ENCODE data around the gene SLC10A3. TPM values are rescaled to one million over a fixed set of nuclear protein-coding genes. Genes with fewer than 3 reads are reported as not detected.

Gene SLC10A3
- total RNA-seq, 2 experiments from 2014 or later: 10.4 to 11.3 TPM

GRCh38 chrX:154488336-154489075 is 1.9 kb downstream of the SLC10A3 start:
- Mint-ChIP-seq H3K36me3 (ENCODE audit: low read depth) (peaks cover 9% of the 10 kb centered on the region), H3K4me3 (no peak overlapping the region), H3K27ac (no peak overlapping the region), H3K27me3 (no peaks in the 10 kb centered on the region), H3K9me3 (ENCODE audit: low read depth) (no peaks in the 10 kb centered on the region), H3K4me1 (peaks cover 30% of the 10 kb centered on the region)
- ChIA-PET CTCF (interaction anchor here (0.6 kb wide), 2 partner anchors 8 to 26 kb away, joined by 3 read pairs; no protein-coding TSS in a partner anchor), POLR2A (no interaction called here)
- DNase-seq: no peak
- intact Hi-C loops (cut with DNase I, micrococcal nuclease): loop anchor here (5.0 to 10.0 kb wide), 2 partner anchors 44 to 764 kb away; partner anchors contain the start of genes ABCD1 (in 1 of the 2) and BCAP31 (in 1 of the 2)
- ATAC-seq: no peak

- peaks cover 12% of the 10 kb centered on the region for H3K36me3 Mint-ChIP-seq (ENCODE audit: low read depth)
- ATAC-seq (no peak), DNase-seq (no peak)
- H3K4me1 Mint-ChIP-seq: peaks cover 33% of the 10 kb centered on the region
- ChIA-PET POLR2A (interaction anchor here (0.8 to 1.2 kb wide), 2 partner anchors 9 to 117 kb away, joined by 3 to 4 read pairs; partner anchors contain the start of gene LAGE3), CTCF (interaction anchor here (0.6 kb wide), 1 partner anchor 8 kb away, joined by 3 read pairs; no protein-coding TSS in a partner anchor)
- H3K4me3 Mint-ChIP-seq: no peak overlapping the region
- H3K27ac Mint-ChIP-seq: no peak overlapping the region
- intact Hi-C loops (cut with DNase I, micrococcal nuclease): loop anchor here (5.0 to 10.0 kb wide), 2 partner anchors 45 to 763 kb away; partner anchors contain the start of genes ABCD1 (in 1 of the 2) and BCAP31 (in 1 of the 2)
- no peaks in the 10 kb centered on the region for H3K27me3 Mint-ChIP-seq
- H3K9me3 Mint-ChIP-seq (ENCODE audit: low read depth): no peaks in the 10 kb centered on the region
Observed at GRCh38 chrX:154487518-154488290, 2.7 kb downstream of the SLC10A3 start.

- intact Hi-C loops (cut with DNase I, micrococcal nuclease): loop anchor here (1.0 to 10.0 kb wide), 4 partner anchors 30 to 762 kb away; partner anchors contain the start of genes ABCD1 (in 1 of the 2), BCAP31 (in 1 of the 2), FAM3A (in 1 of the 2) and RPL10 (in 1 of the 2)
- peak within 1 kb of the TSS; percentile 71 for H3K4me3 Mint-ChIP-seq
- peak; percentile 70 for DNase-seq
- peak within 1 kb of the TSS; percentile 58 for H3K27ac Mint-ChIP-seq
- H3K9me3 Mint-ChIP-seq (ENCODE audit: low read depth): no peaks in the 10 kb centered on the region
- ChIA-PET CTCF (no interaction called here), POLR2A (interaction anchor here (0.6 to 1.2 kb wide), 3 partner anchors 8 to 116 kb away, joined by 3 to 4 read pairs (median 4); partner anchors contain the start of gene LAGE3)
- ATAC-seq: peak; percentile 21
- H3K27me3 Mint-ChIP-seq: no peaks in the 10 kb centered on the region
- peaks cover 33% of the 10 kb centered on the region for H3K4me1 Mint-ChIP-seq
- peaks cover 12% of the 10 kb centered on the region for H3K36me3 Mint-ChIP-seq (ENCODE audit: low read depth)
Observed at GRCh38 chrX:154486396-154487207, 3.8 kb downstream of the SLC10A3 start, which contains the start of gene UBL4A. Gene UBL4A, minus strand, starts transcription at chrX:154486615. Its CDS starts 31 bp downstream, at chrX:154486584.

- Mint-ChIP-seq H3K9me3 (ENCODE audit: low read depth) (no peaks in the 10 kb centered on the region), H3K36me3 (ENCODE audit: low read depth) (peaks cover 12% of the 10 kb centered on the region), H3K4me3 (peak overlapping the region; percentile 71), H3K27me3 (no peaks in the 10 kb centered on the region), H3K4me1 (peaks cover 31% of the 10 kb centered on the region), H3K27ac (no peak overlapping the region)
- intact Hi-C loops (cut with DNase I, micrococcal nuclease): loop anchor here (1.0 to 10.0 kb wide), 4 partner anchors 30 to 761 kb away; partner anchors contain the start of genes ABCD1 (in 1 of the 2), BCAP31 (in 1 of the 2), FAM3A (in 1 of the 2) and RPL10 (in 1 of the 2)
- ChIA-PET CTCF (no interaction called here), POLR2A (no interaction called here)
- peak; percentile 58 for DNase-seq
- peak; percentile 7 for ATAC-seq
Observed at GRCh38 chrX:154486052-154486395, 4.4 kb downstream of the SLC10A3 start.

- Mint-ChIP-seq H3K27me3 (no peaks in the 10 kb centered on the region), H3K4me3 (peak overlapping the region; percentile 71), H3K9me3 (ENCODE audit: low read depth) (no peaks in the 10 kb centered on the region), H3K36me3 (ENCODE audit: low read depth) (peaks cover 12% of the 10 kb centered on the region), H3K27ac (peak overlapping the region; percentile 58), H3K4me1 (peaks cover 31% of the 10 kb centered on the region)
- intact Hi-C loops (cut with DNase I, micrococcal nuclease): loop anchor here (1.0 to 10.0 kb wide), 4 partner anchors 31 to 761 kb away; partner anchors contain the start of genes ABCD1 (in 1 of the 2), BCAP31 (in 1 of the 2), FAM3A (in 1 of the 2) and RPL10 (in 1 of the 2)
- POLR2A ChIA-PET: no interaction called here
- ATAC-seq (no peak), DNase-seq (no peak)
- CTCF ChIA-PET: no interaction called here
Observed at GRCh38 chrX:154485150-154486051, 5.0 kb downstream of the SLC10A3 start.

GRCh38 chrX:154484255-154485149 is 5.9 kb downstream of the SLC10A3 start:
- H3K4me1 Mint-ChIP-seq: peaks cover 29% of the 10 kb centered on the region
- ATAC-seq (peak; percentile 24), DNase-seq (peak; percentile 27)
- no peaks in the 10 kb centered on the region for H3K27me3 Mint-ChIP-seq
- H3K9me3 Mint-ChIP-seq (ENCODE audit: low read depth): no peaks in the 10 kb centered on the region
- H3K27ac Mint-ChIP-seq: no peak overlapping the region
- ChIA-PET POLR2A (interaction anchor here (0.8 kb wide), 1 partner anchor 81 kb away, joined by 3 read pairs; no protein-coding TSS in a partner anchor), CTCF (no interaction called here)
- H3K36me3 Mint-ChIP-seq (ENCODE audit: low read depth): peaks cover 12% of the 10 kb centered on the region
- peak overlapping the region; percentile 33 for H3K4me3 Mint-ChIP-seq
- intact Hi-C loops (cut with DNase I, micrococcal nuclease): loop anchor here (5.0 to 10.0 kb wide), 2 partner anchors 48 to 760 kb away; partner anchors contain the start of genes ABCD1 (in 1 of the 2) and BCAP31 (in 1 of the 2)

- ChIA-PET POLR2A (interaction anchor here (0.8 kb wide), 1 partner anchor 79 kb away, joined by 3 read pairs; no protein-coding TSS in a partner anchor), CTCF (no interaction called here)
- Mint-ChIP-seq H3K27me3 (no peaks in the 10 kb centered on the region), H3K4me1 (peaks cover 23% of the 10 kb centered on the region), H3K4me3 (no peak overlapping the region), H3K36me3 (ENCODE audit: low read depth) (peaks cover 12% of the 10 kb centered on the region), H3K9me3 (ENCODE audit: low read depth) (no peaks in the 10 kb centered on the region), H3K27ac (peak overlapping the region; percentile 6)
- intact Hi-C loops (cut with DNase I, micrococcal nuclease): loop anchor here in 1 of 2 experiments (10.0 kb wide), 1 partner anchor 759 kb away; the partner anchor contains the start of genes ABCD1 and BCAP31
- ATAC-seq (no peak), DNase-seq (no peak)
Observed at GRCh38 chrX:154483325-154483724, 7.1 kb downstream of the SLC10A3 start.

- intact Hi-C loops (cut with DNase I, micrococcal nuclease): loop anchor here in 1 of 2 experiments (10.0 kb wide), 1 partner anchor 758 kb away; the partner anchor contains the start of genes ABCD1 and BCAP31
- no peak for ATAC-seq
- CTCF ChIA-PET: no interaction called here
- Mint-ChIP-seq H3K4me1 (peaks cover 25% of the 10 kb centered on the region), H3K4me3 (no peak overlapping the region), H3K27ac (no peak overlapping the region), H3K9me3 (ENCODE audit: low read depth) (no peaks in the 10 kb centered on the region), H3K27me3 (no peaks in the 10 kb centered on the region), H3K36me3 (ENCODE audit: low read depth) (peaks cover 8% of the 10 kb centered on the region)
- POLR2A ChIA-PET: no interaction called here
- no peak for DNase-seq
Observed at GRCh38 chrX:154482786-154483185, 7.6 kb downstream of the SLC10A3 start.

Measured in activated CD4-positive, alpha-beta T cell treated with anti-CD3 and anti-CD28 coated beads for 36 hours (primary cell).